Activated T-cell treated with anti-CD3 and anti-CD28 coated beads, Interleukin-2, amount 50 U/mL, for 72 hours (primary cell): Measurements from ENCODE around the gene CDKN2AIP. TPM values are rescaled to one million over a fixed set of nuclear protein-coding genes. Genes with fewer than 3 reads are reported as not detected.
A peak's percentile ranks its signal among the peaks of the same experiment; 100 is the strongest.

ENCODE experiments used
- ATAC-seq, 2 donors: fragments of 150-1000 bp; cut with Tn5 transposase; replicated peaks in 1 of 2; 2 replicates each; pipeline ENCODE4 v1.10.0; 2021; ENCODE audit warnings: moderate library complexity in 2 of 2, mild to moderate bottlenecking in 1 of 2
- DNase-seq, 2 donors: peaks; one replicate each; pipeline ENCODE4 v3.0.0; 2021 to 2022; ENCODE audit warnings: mixed read lengths in 1 of 2
- H3K27ac Mint-ChIP-seq: one replicate; pipeline ENCODE4 v1.8.0; 2022; ENCODE audit warnings: mild to moderate bottlenecking, moderate library complexity, mixed read lengths
- H3K27me3 Mint-ChIP-seq: one replicate; pipeline ENCODE4 v1.8.0; 2022; ENCODE audit warnings: low read depth, mixed read lengths
- H3K36me3 Mint-ChIP-seq, 2 donors: one replicate each; pipeline ENCODE4 v1.8.0; 2022; ENCODE audit warnings: mixed read lengths in 2 of 2, mild to moderate bottlenecking in 1 of 2; ENCODE audit not compliant: insufficient read depth in 2 of 2
- H3K4me1 Mint-ChIP-seq: one replicate; pipeline ENCODE4 v1.8.0; 2022; ENCODE audit warnings: low read depth, mixed read lengths
- H3K4me3 Mint-ChIP-seq, 2 donors: one replicate each; pipeline ENCODE4 v1.8.0; 2022; ENCODE audit warnings: mild to moderate bottlenecking in 2 of 2, mixed read lengths in 2 of 2, moderate library complexity in 2 of 2
- H3K9me3 Mint-ChIP-seq, 2 donors: one replicate each; pipeline ENCODE4 v1.8.0; 2022; ENCODE audit warnings: mixed read lengths in 2 of 2
- total RNA-seq, 2 donors: library from RNA; stranded (reverse); gene quantifications; one replicate each; pipeline ENCODE4 v1.2.3, GENCODE V29; 2022

The CDKN2AIP gene
- total RNA-seq, 2 donors from 2014 or later: 29.7 to 48.0 TPM

DNA sequence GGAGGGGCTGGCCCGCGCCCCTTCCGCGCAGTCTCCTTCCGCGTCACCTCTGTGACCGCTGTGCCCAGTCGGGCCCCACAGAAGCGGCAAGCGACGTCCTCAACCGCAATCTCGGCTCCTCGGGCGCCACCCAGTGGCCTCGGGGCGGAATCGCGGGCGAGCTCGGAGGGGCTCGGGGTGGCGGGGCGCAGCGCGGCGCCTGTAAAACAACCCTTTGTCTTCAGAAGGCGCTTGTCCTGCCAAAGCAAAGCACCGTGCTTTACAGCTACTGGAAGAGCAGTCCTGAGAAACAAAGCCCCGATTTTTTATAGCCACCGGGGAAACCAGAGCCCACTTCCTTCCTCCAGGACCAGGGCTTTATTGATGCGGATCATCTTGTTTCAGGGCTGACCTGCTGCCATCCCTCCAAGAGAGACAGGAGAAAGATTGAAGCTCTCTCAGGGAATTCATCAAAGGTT is 37.3 kb upstream of the CDKN2AIP start:
- peak overlapping the region; percentile 81 to 99 for H3K4me3 Mint-ChIP-seq

DNA sequence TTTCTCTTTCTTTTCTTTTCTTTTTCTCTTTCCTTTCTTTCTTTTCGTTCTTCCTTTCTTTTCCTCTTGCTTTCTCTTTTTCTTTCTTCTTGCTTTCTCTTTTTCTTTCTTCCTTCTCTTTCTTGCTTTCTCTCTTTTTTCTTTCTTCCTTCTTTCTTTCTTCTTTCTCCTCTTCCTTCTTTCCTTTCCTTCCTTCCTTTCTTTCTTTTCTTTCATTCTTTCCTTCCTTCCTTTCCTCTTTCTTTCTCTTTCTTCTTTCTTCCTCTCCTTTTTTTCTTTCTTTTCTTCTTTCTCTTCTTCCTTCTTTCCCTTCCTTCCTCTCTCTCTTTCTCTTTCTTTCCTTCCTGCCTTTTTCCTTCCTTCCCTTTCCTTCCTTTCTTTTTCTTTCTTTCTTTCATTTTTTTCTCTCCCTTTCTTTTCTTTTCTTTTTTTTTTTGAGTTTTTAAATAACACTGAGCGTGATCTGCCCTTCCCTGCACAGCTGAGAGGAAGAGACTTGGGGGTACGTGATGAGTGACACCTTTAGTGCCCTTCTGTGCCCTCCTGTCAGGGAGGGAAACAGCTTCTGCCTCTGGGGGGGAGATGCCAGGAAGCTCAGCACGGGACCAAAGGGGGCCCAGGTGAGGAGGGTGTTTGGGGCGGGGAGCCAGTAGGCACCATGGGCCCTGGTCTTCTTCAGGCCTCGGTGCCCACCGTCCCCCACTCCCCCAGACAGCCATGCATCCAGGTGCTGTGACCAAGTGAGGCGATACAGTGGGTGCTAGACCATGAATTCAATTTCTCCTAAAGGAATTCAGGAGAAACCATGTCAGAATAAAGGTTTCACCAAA is 36.6 kb upstream of the CDKN2AIP start:
- Mint-ChIP-seq H3K4me3 (peak overlapping the region; percentile 81 to 99), H3K27ac (peak overlapping the region; percentile 99), H3K36me3 (no peaks in the 10 kb centered on the region), H3K9me3 (no peaks in the 10 kb centered on the region), H3K4me1 (peaks cover 12% of the 10 kb centered on the region), H3K27me3 (no peaks in the 10 kb centered on the region)
- no peak for ATAC-seq
- no peak for DNase-seq

More for the DNA sequence above, 37.3 kb upstream of the CDKN2AIP start:
- DNase-seq (peak; percentile 93 to 96), ATAC-seq (peak; percentile 98 to 99)
- Mint-ChIP-seq H3K4me1 (peaks cover 19% of the 10 kb centered on the region), H3K9me3 (no peaks in the 10 kb centered on the region), H3K36me3 (no peaks in the 10 kb centered on the region), H3K27ac (peak overlapping the region; percentile 99), H3K27me3 (no peaks in the 10 kb centered on the region)

DNA sequence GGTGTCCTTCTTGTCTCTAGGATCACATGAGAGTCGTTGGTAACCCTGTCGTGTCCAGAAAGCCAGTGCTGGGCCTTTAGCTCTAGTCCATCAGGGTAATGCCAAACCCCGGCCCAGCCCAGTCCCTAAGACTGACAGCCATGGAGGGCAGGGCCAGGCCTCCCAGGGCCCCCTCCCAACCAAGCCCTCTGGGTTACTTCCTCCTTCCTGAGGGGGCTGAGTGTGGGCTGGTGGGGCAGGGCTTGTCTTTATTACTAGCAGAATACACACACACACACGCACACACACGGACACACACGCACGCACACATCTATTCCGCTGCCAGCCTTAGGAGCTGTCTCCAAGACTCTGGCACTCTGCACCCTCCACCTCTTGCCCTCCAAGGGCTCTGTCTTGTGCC is 35.6 kb upstream of the CDKN2AIP start:
- DNase-seq: no peak
- ATAC-seq: no peak
- H3K36me3 Mint-ChIP-seq: no peaks in the 10 kb centered on the region
- H3K4me3 Mint-ChIP-seq: no peak overlapping the region
- no peak overlapping the region for H3K27ac Mint-ChIP-seq
- H3K27me3 Mint-ChIP-seq: no peaks in the 10 kb centered on the region
- H3K9me3 Mint-ChIP-seq: no peaks in the 10 kb centered on the region
- peaks cover 10% of the 10 kb centered on the region for H3K4me1 Mint-ChIP-seq

DNA sequence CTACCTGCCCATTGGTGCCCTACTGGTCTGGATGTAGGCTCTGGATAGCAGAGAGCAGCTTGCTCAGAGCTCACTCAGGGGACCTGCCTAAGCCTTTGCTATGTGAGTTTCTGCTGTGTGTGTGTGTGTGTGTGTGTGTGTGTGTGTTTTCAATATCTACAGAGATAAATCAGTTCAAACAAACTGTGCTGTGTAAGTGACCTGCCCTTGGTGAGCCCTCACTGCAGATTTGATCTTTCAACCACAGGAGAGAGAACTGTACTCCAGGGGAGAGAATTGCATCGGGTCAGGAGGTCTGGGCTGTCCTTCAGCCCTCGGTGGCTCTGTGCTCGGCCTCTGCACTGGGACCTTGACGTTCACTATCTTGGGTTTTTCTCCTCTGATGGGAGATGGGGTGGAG is 35.0 kb upstream of the CDKN2AIP start:
- no peak for ATAC-seq
- Mint-ChIP-seq H3K36me3 (no peaks in the 10 kb centered on the region), H3K27me3 (no peaks in the 10 kb centered on the region), H3K4me1 (peaks cover 10% of the 10 kb centered on the region), H3K9me3 (no peaks in the 10 kb centered on the region), H3K27ac (no peak overlapping the region), H3K4me3 (no peak overlapping the region)
- no peak for DNase-seq

DNA sequence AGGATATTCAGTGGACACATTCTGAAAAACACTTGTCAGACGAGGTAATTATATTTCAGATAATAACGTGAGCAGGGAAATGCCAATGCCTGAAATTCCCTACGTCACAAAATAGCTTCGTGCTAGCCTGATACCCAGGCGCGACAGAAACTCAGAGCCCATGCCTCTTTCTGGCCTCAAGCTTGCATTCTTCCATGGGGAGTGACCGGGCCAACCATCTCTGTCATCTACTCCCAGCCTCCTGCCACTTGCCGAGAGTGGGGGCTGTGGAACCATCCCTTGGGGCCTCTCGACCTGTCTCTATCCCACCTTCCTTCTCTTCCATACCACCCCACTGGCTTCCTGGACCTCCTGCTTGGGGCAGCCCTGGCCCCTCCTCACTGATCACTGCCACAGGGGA is 34.5 kb upstream of the CDKN2AIP start:
- Mint-ChIP-seq H3K4me1 (peaks cover 10% of the 10 kb centered on the region), H3K36me3 (no peaks in the 10 kb centered on the region), H3K9me3 (no peaks in the 10 kb centered on the region), H3K4me3 (no peak overlapping the region), H3K27ac (no peak overlapping the region), H3K27me3 (no peaks in the 10 kb centered on the region)
- DNase-seq (no peak), ATAC-seq (no peak)

DNA sequence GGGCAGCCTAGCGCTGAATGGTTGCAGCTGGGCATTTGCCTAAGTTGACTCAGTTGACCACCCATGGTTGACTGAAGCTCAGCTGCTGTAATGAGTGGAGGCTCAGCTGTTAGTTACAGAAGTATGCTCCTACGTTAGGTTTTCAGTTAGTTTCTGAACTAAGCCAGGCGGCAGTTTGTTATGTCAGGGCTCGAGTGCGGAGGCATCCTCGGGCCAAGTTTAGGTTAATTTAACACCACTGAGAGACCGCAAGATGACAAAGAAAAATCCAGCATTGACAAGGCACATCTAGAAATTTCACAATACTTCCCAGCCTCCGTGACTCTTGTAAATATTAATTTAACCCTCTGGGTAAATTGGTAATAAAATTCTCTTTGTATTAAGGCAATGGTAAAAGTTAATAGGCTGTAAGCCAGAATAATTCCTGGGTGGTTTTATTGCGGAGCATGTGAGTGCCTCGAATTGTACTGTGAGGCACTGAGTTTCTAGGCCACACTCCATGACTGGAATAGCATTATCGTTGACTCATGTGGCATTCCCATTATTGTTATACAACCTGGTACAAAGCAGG is 33.1 kb upstream of the CDKN2AIP start:
- Mint-ChIP-seq H3K4me1 (peaks cover 10% of the 10 kb centered on the region), H3K27ac (no peak overlapping the region), H3K4me3 (no peak overlapping the region), H3K27me3 (no peaks in the 10 kb centered on the region), H3K9me3 (no peaks in the 10 kb centered on the region), H3K36me3 (no peaks in the 10 kb centered on the region)
- ATAC-seq (no peak), DNase-seq (no peak)

DNA sequence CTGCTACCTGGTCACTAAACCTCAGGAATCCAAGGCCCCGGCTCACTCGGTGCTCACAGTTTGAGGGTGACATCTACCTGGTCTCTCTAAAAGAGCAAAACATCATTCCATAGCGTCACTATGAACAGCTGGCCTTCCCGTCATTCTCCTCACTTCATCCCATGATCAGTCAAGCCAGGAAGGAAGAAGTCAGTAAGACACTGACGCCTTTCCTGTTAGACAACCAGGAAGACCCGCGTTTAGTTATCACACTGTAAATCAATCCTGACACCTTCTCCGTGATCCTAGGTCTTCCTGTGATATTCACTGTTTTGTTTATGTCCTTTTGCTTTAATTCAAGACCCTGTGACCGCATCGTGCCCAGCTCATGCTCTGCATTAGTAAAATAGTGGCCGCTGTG is 31.6 kb upstream of the CDKN2AIP start:
- Mint-ChIP-seq H3K4me3 (no peak overlapping the region), H3K9me3 (no peaks in the 10 kb centered on the region), H3K4me1 (peaks cover 4% of the 10 kb centered on the region), H3K36me3 (no peaks in the 10 kb centered on the region), H3K27ac (no peak overlapping the region), H3K27me3 (no peaks in the 10 kb centered on the region)
- no peak for DNase-seq
- no peak for ATAC-seq

DNA sequence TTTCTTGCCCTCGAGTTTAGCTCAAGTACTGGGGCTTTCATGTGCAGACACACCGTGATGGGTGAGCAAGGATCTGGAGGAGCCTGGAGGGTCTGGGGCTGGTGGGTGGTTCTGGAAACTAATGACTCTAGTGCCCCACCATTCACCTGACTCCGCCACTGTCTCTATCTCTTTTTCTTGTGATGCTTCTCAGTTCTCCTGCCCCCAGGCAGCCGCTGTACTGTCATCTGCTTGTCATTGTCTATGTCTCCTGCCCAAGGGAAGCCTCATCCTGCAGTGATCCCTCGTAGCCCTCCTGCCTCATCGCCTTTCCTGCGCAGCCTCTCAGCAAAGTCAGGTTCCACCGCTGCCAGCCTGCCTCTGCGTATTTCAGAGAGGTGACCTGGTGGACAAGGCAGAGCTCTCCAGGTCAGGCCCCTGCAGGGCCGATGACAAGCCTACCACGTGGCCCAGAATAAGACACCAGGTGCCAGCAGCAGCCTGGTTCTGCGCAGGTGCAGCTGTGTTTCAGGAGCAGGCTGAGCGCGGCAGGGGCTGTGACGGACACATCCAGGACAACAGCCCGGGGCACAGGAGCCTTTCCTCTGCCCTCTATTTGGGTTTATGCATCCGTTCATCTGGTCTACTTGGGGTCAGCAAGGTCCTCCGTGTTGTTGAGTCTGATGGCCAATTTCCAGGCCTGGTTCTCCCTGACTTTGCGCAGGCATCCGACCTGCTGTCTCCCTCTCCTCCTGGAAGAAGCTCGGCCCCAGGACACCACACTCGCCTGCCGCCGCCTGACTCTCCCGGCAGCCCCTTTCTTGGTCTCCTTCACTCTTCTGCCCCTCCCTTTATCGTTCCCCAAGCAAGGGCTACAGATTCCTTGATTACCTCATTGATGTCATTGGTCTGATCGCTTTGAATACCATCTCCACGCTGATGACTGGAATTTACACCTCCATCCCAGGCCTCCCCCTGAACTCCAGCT is 30.9 kb upstream of the CDKN2AIP start:
- H3K27ac Mint-ChIP-seq: no peak overlapping the region
- no peak for DNase-seq
- no peak for ATAC-seq
- no peaks in the 10 kb centered on the region for H3K36me3 Mint-ChIP-seq
- no peaks in the 10 kb centered on the region for H3K9me3 Mint-ChIP-seq
- H3K4me3 Mint-ChIP-seq: no peak overlapping the region
- no peaks in the 10 kb centered on the region for H3K4me1 Mint-ChIP-seq
- no peaks in the 10 kb centered on the region for H3K27me3 Mint-ChIP-seq

DNA sequence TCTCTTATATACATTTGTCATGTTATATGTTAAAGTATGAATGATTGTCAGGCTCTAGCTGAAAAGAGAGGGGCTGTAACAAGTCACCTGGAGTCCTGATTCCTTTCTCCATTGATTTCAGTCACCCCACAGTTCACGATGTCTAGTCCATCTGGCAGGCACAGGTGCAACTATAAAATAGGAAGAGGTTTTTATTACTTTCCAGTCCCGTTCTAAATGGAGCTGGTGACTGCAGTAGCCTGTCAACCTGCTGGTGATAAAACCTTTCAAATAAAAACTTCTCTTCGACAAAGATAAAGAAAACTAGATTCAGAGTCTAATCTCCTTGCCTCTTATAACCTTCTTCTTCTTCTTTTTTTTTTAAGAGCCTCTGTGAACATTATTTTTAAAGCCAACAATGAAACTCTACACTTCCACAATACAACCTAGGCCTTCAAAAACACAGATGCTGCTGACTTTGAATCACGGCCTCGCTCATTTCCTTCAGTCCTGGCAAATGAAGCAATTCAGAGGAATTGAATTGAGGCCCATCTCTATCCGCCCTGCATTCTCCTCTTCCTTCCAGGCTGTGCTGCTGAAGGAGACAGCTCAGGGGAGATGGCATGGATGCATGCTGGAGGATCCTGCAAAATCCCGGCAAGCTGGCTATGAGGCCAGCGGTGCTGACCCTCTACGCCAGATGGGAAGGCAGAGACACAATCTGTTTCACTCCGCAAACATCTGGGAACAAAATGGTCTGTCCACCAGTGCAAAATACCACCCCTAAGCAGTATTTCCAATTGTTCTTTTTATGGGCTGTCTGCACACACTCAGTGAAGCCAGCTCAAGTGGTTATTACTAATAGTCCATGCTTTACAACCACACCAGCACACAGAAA is 27.3 kb upstream of the CDKN2AIP start:
- DNase-seq: no peak
- no peaks in the 10 kb centered on the region for H3K4me1 Mint-ChIP-seq
- H3K36me3 Mint-ChIP-seq: no peaks in the 10 kb centered on the region
- no peak overlapping the region for H3K27ac Mint-ChIP-seq
- no peaks in the 10 kb centered on the region for H3K9me3 Mint-ChIP-seq
- H3K27me3 Mint-ChIP-seq: no peaks in the 10 kb centered on the region
- H3K4me3 Mint-ChIP-seq: no peak overlapping the region
- ATAC-seq: no peak

DNA sequence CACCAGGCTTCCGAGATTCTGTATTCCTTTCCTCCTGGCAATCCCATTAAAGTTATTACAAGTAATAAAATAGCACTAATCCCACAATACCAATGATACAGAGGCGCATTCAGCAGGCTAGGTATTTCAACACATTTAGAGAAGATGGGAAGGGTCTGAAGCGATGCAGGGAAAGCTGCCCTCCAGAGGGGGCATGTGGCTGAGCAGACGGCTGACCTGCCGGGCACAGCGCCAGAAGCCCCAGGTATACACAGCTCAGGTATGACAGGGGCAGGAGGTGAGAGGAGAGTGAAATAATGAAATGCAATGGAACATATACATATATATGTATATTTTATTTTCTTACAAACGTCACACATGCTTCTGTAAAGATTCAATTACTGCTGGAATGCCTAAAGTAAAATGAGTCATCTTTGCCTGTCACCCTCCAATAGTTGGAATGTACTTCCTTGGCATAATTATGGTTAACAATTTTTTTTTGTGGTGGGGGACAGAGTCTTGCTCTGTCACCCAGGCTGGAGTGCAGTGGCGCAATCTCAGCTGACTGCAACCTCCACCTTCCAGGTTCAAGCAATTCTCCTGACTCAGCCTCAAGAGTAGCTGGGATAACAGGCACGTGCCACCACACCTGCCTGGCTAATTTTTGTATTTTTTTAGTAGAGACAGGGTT is 21.3 kb upstream of the CDKN2AIP start:
- Mint-ChIP-seq H3K36me3 (no peaks in the 10 kb centered on the region), H3K27me3 (no peaks in the 10 kb centered on the region), H3K27ac (no peak overlapping the region), H3K9me3 (no peaks in the 10 kb centered on the region), H3K4me1 (no peaks in the 10 kb centered on the region), H3K4me3 (no peak overlapping the region)
- ATAC-seq (no peak), DNase-seq (no peak)

DNA sequence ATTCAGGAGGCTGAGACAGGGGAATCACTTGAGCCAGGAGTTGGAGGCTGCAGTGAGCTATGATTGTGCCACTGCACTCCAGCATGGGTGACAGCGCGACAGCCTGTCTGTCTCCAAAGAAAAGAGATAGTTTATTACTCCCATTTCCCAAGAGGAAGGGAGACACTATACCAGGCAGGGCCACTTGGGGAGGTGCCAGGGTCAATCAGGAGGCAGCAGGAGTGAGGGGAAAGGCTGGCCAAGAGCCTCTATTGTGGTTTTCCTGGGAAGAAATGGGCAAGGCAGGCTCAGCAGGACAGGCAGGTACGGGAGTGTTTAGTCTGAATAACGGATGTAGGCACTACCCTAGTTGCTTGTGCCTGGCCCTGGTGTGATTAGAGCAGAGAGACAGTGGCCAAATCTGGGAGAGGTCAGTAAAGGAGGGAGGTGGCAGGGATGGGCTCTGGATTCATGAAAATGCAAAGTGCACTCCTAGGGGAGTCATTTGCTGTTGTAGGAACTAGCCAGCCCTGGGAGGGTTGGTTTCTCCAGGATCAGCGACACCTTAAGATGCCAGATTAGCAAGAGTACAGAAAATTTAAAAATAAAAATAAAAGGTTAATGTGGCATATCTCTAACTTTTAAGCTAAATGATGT is 20.2 kb upstream of the CDKN2AIP start:
- ATAC-seq: no peak
- Mint-ChIP-seq H3K27ac (no peak overlapping the region), H3K4me3 (no peak overlapping the region)

DNA sequence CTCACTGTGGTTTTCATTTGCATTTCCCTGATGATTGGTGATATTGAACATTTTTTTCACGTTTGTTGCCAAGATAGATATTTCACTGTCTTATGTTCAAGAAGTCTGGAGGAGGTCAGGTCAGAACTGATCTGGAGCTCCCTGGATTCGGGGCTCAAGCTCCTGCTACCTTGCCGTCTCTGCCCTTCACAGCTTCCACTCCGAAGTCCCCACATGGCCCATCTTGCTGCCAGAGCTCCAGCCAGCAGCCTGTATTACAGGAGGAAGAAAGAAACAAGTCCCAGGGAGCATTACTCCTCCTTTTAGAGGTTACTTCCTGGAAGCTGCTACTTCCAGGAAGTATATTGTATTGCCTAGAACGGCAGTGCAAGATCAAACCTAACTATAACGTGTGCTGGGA is 17.9 kb upstream of the CDKN2AIP start:
- no peaks in the 10 kb centered on the region for H3K36me3 Mint-ChIP-seq
- H3K27me3 Mint-ChIP-seq: no peaks in the 10 kb centered on the region
- no peak overlapping the region for H3K27ac Mint-ChIP-seq
- H3K4me1 Mint-ChIP-seq: peaks cover 15% of the 10 kb centered on the region
- DNase-seq: no peak
- ATAC-seq: no peak
- no peak overlapping the region for H3K4me3 Mint-ChIP-seq
- no peaks in the 10 kb centered on the region for H3K9me3 Mint-ChIP-seq

More for the DNA sequence above, 20.2 kb upstream of the CDKN2AIP start:
- no peaks in the 10 kb centered on the region for H3K36me3 Mint-ChIP-seq
- H3K4me1 Mint-ChIP-seq: no peaks in the 10 kb centered on the region
- no peaks in the 10 kb centered on the region for H3K9me3 Mint-ChIP-seq
- no peak for DNase-seq
- H3K27me3 Mint-ChIP-seq: no peaks in the 10 kb centered on the region
